ENCODE measurements around the gene KCNE5.

- no peak for TF ChIP-seq ZNF274 (IDR thresholded peaks at IDR 0.05; ENCODE audit: low read depth, low read length)
- TF ChIP-seq YY1 (IDR thresholded peaks at IDR 0.05; ENCODE audit: insufficient read depth, insufficient read length): no peak
Measured at GRCh38 chrX:109672239-109672638, 47.3 kb upstream of the KCNE5 start.

All from NT2/D1 (cell line).